DND-41 (cell line): ENCODE measurements around the gene PANX2.
"Not testable (repeated sequence)": the region's sequence is repeated elsewhere in the genome, so short reads cannot be mapped to it uniquely, and the experiment has no call there.

Experiments
- ATAC-seq: fragments of 200-7000 bp; cut with Tn5 transposase; 3 replicates; pipeline ENCODE4 v1.9.1; 2021; ENCODE audit warnings: low read depth; ENCODE audit not compliant: insufficient read depth
- DNase-seq: peaks from one replicate; pipeline ENCODE4 v3.0.0-alpha.2; 2020
- H2AFZ ChIP-seq: 2 replicates; pipeline ENCODE4 v1.6.0; 2012; ENCODE audit warnings: low read depth, low read length
- H3K27ac ChIP-seq: 2 replicates; pipeline ENCODE4 v1.5.1; 2012; ENCODE audit warnings: low read length, inconsistent platforms
- H3K27me3 ChIP-seq: fragments of 200-600 bp; sonication (generic); 2 replicates; pipeline ENCODE4 v1.6.0; 2012; ENCODE audit warnings: low read length, mild to moderate bottlenecking, inconsistent platforms; ENCODE audit not compliant: insufficient read depth, poor library complexity
- H3K36me3 ChIP-seq: 2 replicates; pipeline ENCODE4 v1.5.1; 2012; ENCODE audit warnings: low read length, inconsistent platforms; ENCODE audit not compliant: insufficient read depth
- H3K4me1 ChIP-seq: 2 replicates; pipeline ENCODE4 v1.5.1; 2012; ENCODE audit warnings: mild to moderate bottlenecking, low read length; ENCODE audit not compliant: insufficient read depth
- H3K4me2 ChIP-seq: 2 replicates; pipeline ENCODE4 v1.6.0; 2012; ENCODE audit warnings: mild to moderate bottlenecking, moderate library complexity, low read length, inconsistent platforms; ENCODE audit not compliant: insufficient read depth
- H3K4me3 ChIP-seq, 2 experiments: fragments of 200-600 bp in 1 of 2; shearing (Covaris generic) in 1 of 2; 2 replicates each; pipeline ENCODE4 v1.5.1; 2012 to 2016; ENCODE audit warnings: inconsistent platforms in 2 of 2, low read length in 2 of 2, mild to moderate bottlenecking in 2 of 2, low read depth in 1 of 2, moderate library complexity in 1 of 2
- H3K79me2 ChIP-seq: 2 replicates; pipeline ENCODE4 v1.6.0; 2012; ENCODE audit warnings: low read length, inconsistent platforms; ENCODE audit not compliant: insufficient read depth
- H3K9ac ChIP-seq: 2 replicates; pipeline ENCODE4 v1.6.0; 2012; ENCODE audit warnings: low read depth, mild to moderate bottlenecking, inconsistent platforms, low read length, moderate library complexity
- H3K9me3 ChIP-seq: 2 replicates; pipeline ENCODE4 v1.5.1; 2012; ENCODE audit warnings: low read length, moderate library complexity, mild to moderate bottlenecking, inconsistent platforms; ENCODE audit not compliant: insufficient read depth, severe bottlenecking
- H4K20me1 ChIP-seq: 2 replicates; pipeline ENCODE4 v1.6.0; 2012; ENCODE audit warnings: low read length; ENCODE audit not compliant: insufficient read depth
- CTCF ChIP-seq: IDR thresholded peaks from 2 replicates; pipeline ENCODE4 v1.5.1; 2012; ENCODE audit warnings: borderline replicate concordance, low read length, moderate library complexity, mild to moderate bottlenecking; ENCODE audit not compliant: poor library complexity, severe bottlenecking; ENCODE audit errors: extremely low read depth
- EZH2 ChIP-seq: IDR thresholded peaks from 3 replicates; pipeline ENCODE4 v1.6.1; 2012; ENCODE audit warnings: borderline replicate concordance, low read depth, mild to moderate bottlenecking, moderate library complexity, low read length, inconsistent platforms; ENCODE audit not compliant: severe bottlenecking

The PANX2 gene

GRCh38 chr22:50165436-50166123, 5.0 kb upstream of the PANX2 start:
- Histone ChIP-seq H2AFZ (no peak overlapping the region), H3K4me3 (no peak overlapping the region), H4K20me1 (no peaks in the 10 kb centered on the region), H3K27ac (no peak overlapping the region), H3K4me2 (no peak overlapping the region), H3K27me3 (no peaks in the 10 kb centered on the region), H3K36me3 (no peaks in the 10 kb centered on the region), H3K4me1 (no peaks in the 10 kb centered on the region), H3K79me2 (no peaks in the 10 kb centered on the region), H3K9me3 (no peaks in the 10 kb centered on the region), H3K9ac (no peak overlapping the region)
- DNase-seq (no peak), ATAC-seq (no peak)
- TF ChIP-seq CTCF = no peak
- TF ChIP-seq EZH2 = no peak

GRCh38 chr22:50167689-50168489, 2.6 kb upstream of the PANX2 start:
- Histone ChIP-seq H3K27me3 (no peaks in the 10 kb centered on the region), H3K4me3 (no peak overlapping the region), H3K4me2 (no peak overlapping the region), H2AFZ (no peak overlapping the region), H4K20me1 (no peaks in the 10 kb centered on the region), H3K4me1 (no peaks in the 10 kb centered on the region), H3K9me3 (no peaks in the 10 kb centered on the region), H3K9ac (no peak overlapping the region), H3K36me3 (no peaks in the 10 kb centered on the region), H3K27ac (no peak overlapping the region), H3K79me2 (no peaks in the 10 kb centered on the region)
- DNase-seq (no peak), ATAC-seq (no peak)
- TF ChIP-seq EZH2 (no peak), CTCF (no peak)

GRCh38 chr22:50168490-50169180, 1.9 kb upstream of the PANX2 start:
- not testable (repeated sequence) for H3K9ac ChIP-seq, H4K20me1 ChIP-seq, H3K4me2 ChIP-seq, H3K27me3 ChIP-seq, H3K9me3 ChIP-seq, ATAC-seq, H3K27ac ChIP-seq, H3K4me1 ChIP-seq, H3K79me2 ChIP-seq, H3K4me3 ChIP-seq, DNase-seq, H2AFZ ChIP-seq, H3K36me3 ChIP-seq
